ENCODE results near the gene MYOF. TPM values are rescaled to one million over a fixed set of nuclear protein-coding genes. Genes with fewer than 3 reads are reported as not detected.

Gene MYOF
- total RNA-seq, 2 experiments from 2014 or later: 4.9 to 5.4 TPM

DNA sequence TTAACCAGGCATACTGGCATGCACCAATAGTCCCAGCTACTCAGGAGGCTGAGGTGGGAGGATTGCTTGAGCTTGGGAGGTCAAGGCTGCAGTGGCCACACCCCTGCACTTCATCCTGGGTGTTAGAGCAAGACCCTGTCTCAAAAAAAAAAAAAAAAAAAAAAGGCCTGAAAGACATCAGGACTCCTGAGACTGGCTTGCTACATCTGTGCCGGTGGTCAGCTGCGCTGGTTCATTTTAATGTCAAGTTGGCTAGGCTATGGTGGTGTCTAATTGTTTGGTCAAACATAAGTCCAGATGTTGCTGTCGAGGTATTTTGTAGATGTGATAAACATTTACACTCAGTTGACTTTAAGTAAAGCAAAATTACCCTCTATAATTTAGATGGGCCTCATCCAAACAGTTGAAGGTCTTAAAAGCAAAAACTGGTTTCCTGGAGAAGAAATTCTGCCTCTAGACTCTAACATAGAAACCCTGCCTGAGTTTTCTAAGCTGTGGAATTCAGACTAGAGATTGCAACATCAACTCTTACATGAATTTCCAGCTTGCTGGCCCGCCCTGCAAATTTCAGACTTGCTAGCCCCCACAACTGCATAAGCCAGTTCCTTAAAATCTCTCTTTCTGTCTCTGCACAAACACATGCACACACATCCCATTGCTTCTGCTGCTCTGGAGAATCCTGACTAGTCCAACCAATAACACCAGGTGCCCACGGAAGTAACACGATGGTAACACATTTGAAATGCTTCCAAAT is 18.2 kb downstream of the MYOF start:
- TF ChIP-seq CTCF (IDR thresholded peaks at IDR 0.05): no peak
- intact Hi-C loops (cut with micrococcal nuclease): no loop called here
- CTCF ChIA-PET: interaction anchor here (1.7 to 3.9 kb wide), 2 partner anchors 18 to 106 kb away, joined by 4 to 18 read pairs; partner anchors contain the start of gene MYOF
- peaks cover 6% of the 10 kb centered on the region for H3K4me1 Mint-ChIP-seq (ENCODE audit: low read depth)
- H3K27ac Mint-ChIP-seq: no peak overlapping the region
- H3K4me3 Mint-ChIP-seq: no peak overlapping the region
- H3K27me3 Mint-ChIP-seq: peaks cover 2% of the 10 kb centered on the region
- DNase-seq: no peak
- ATAC-seq: no peak
- H3K36me3 Mint-ChIP-seq (ENCODE audit: low read depth): no peaks in the 10 kb centered on the region
- POLR2A ChIA-PET: no interaction called here
- H3K9me3 Mint-ChIP-seq: no peaks in the 10 kb centered on the region

DNA sequence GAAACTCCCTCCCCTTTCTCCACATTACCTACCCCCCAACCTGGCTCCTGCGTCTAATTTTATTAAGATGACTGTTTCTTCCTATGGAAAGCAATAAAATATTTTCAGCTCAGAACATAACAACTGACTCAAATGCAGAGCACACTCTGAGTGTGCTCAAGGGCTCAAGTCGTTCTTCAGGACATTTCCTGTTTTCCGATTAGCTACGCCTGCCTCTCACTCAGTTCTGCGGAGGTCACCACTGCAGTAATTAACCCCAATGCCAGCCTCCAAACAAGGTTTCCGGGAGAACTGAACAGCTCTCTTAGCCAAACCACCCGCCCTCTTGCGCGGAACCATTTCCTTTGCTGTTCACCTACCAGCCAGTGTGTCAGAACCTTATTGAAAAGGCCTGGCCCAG is 19.3 kb downstream of the MYOF start:
- DNase-seq (peak; percentile 13), ATAC-seq (peak; percentile 67)
- peaks cover 8% of the 10 kb centered on the region for H3K4me1 Mint-ChIP-seq (ENCODE audit: low read depth)
- TF ChIP-seq CTCF (IDR thresholded peaks at IDR 0.05): no peak
- no peak overlapping the region for H3K4me3 Mint-ChIP-seq
- ChIA-PET POLR2A (no interaction called here), CTCF (interaction anchor here (1.0 to 3.9 kb wide), 3 partner anchors 19 to 105 kb away, joined by 3 to 18 read pairs (median 4); partner anchors contain the start of gene MYOF)
- H3K9me3 Mint-ChIP-seq: no peaks in the 10 kb centered on the region
- no peaks in the 10 kb centered on the region for H3K36me3 Mint-ChIP-seq (ENCODE audit: low read depth)
- intact Hi-C loops (cut with micrococcal nuclease): no loop called here
- peaks cover 2% of the 10 kb centered on the region for H3K27me3 Mint-ChIP-seq
- H3K27ac Mint-ChIP-seq: no peak overlapping the region

DNA sequence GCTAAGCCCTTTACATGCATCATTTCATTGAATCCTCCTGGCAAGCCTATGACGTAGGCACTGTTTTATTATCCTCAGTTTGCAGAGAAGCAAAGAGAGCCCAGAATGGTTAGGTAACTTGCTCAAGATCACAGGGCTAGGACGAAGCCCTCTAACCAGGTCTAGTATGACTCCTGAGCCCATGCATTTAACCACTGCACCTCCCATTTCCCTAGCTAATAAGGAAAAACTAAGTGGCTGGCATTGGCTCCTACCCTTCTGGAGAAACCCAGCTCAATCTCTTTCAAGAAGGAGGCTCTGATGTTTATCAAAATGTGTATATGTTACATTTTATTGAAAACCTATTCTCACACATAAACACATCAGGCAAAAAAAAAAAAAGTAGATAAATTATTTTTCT is 19.8 kb downstream of the MYOF start:
- ChIA-PET POLR2A (no interaction called here), CTCF (interaction anchor here (1.0 to 3.9 kb wide), 4 partner anchors 20 to 105 kb away, joined by 3 to 18 read pairs (median 4); partner anchors contain the start of gene MYOF)
- intact Hi-C loops (cut with micrococcal nuclease): no loop called here
- ATAC-seq (no peak), DNase-seq (no peak)
- peaks cover 8% of the 10 kb centered on the region for H3K4me1 Mint-ChIP-seq (ENCODE audit: low read depth)
- H3K9me3 Mint-ChIP-seq: no peaks in the 10 kb centered on the region
- no peak overlapping the region for H3K27ac Mint-ChIP-seq
- no peak for TF ChIP-seq CTCF (IDR thresholded peaks at IDR 0.05)
- H3K4me3 Mint-ChIP-seq: no peak overlapping the region
- H3K36me3 Mint-ChIP-seq (ENCODE audit: low read depth): no peaks in the 10 kb centered on the region
- peaks cover 2% of the 10 kb centered on the region for H3K27me3 Mint-ChIP-seq

- ChIA-PET CTCF (interaction anchor here (1.0 to 3.9 kb wide), 3 partner anchors 20 to 86 kb away, joined by 3 to 18 read pairs (median 4); partner anchors contain the start of gene MYOF), POLR2A (no interaction called here)
- Mint-ChIP-seq H3K9me3 (no peaks in the 10 kb centered on the region), H3K36me3 (ENCODE audit: low read depth) (no peaks in the 10 kb centered on the region), H3K27me3 (peaks cover 2% of the 10 kb centered on the region), H3K4me3 (no peak overlapping the region), H3K27ac (no peak overlapping the region), H3K4me1 (ENCODE audit: low read depth) (peaks cover 8% of the 10 kb centered on the region)
- no peak for DNase-seq
- no peak for ATAC-seq
- intact Hi-C loops (cut with micrococcal nuclease): no loop called here
- no peak for TF ChIP-seq CTCF (IDR thresholded peaks at IDR 0.05)
Observed at GRCh38 chr10:93461807-93462178, 20.3 kb downstream of the MYOF start.

DNA sequence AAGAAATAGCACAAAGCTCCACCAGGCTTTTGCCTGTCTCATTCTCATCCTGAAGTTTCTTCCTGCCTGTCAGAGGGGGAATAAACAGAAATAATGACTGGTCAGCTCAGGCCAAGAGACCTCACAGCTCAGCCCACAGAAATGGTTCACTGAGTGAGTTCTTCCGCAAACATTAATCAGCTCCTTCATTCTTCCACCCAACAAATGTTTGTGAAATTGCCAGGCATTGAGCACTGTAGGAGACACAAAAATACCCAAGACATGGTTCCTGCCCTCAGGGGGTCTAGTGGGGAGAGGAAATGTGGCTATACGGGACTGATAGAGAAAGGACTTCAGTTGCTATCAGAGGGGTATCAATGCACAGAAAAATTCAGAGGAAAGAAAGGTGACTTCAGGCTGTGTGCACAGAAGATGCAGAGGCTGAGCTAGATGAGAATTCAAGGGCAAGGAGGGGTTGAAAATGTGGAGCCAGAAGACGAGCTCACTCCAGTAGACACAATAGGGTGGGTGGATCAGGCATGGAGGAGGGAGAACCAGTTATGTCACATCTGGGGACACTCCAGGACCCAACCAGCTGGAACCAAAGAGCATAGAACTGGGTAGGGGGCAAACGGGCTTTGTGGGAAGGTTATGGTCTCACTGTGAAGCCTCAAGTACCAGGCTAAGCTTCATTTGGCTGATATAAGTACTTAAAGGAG is 20.9 kb downstream of the MYOF start:
- intact Hi-C loops (cut with micrococcal nuclease): no loop called here
- Mint-ChIP-seq H3K9me3 (no peaks in the 10 kb centered on the region), H3K4me3 (no peak overlapping the region), H3K4me1 (ENCODE audit: low read depth) (peaks cover 8% of the 10 kb centered on the region), H3K27ac (no peak overlapping the region), H3K36me3 (ENCODE audit: low read depth) (no peaks in the 10 kb centered on the region), H3K27me3 (peaks cover 2% of the 10 kb centered on the region)
- ChIA-PET CTCF (interaction anchor here (1.0 to 3.9 kb wide), 3 partner anchors 21 to 85 kb away, joined by 3 to 18 read pairs (median 4); partner anchors contain the start of gene MYOF), POLR2A (no interaction called here)
- no peak for DNase-seq
- no peak for ATAC-seq
- TF ChIP-seq CTCF (IDR thresholded peaks at IDR 0.05): no peak

Data from activated CD8-positive, alpha-beta T cell treated with anti-CD3 and anti-CD28 coated beads for 36 hours (primary cell).